ENCODE results near the gene TPD52L3. TPM values are rescaled to one million over a fixed set of nuclear protein-coding genes. Genes with fewer than 3 reads are reported as not detected.

TPD52L3 gene
- total RNA-seq, result not detected
- long read RNA-seq, result 0 reads

GRCh38 chr9:6328103-6328502 is at the start of gene TPD52L3:
Gene TPD52L3 (plus strand): TSS chr9:6328375. CDS start chr9:6328596, 221 bp downstream.
- Histone ChIP-seq H3K9me3 (no peaks in the 10 kb centered on the region), H3K36me3 (no peaks in the 10 kb centered on the region), H3K4me3 (no peak within 1 kb of the TSS), H3K27me3 (no peaks in the 10 kb centered on the region), H3K4me1 (no peaks in the 10 kb centered on the region), H3K27ac (no peak within 1 kb of the TSS)
- intact Hi-C loops (cut with DNase I), result no loop called here
- no peak for TF ChIP-seq CTCF (IDR thresholded peaks at IDR 0.05)
- ATAC-seq (no peak), DNase-seq (no peak)

- intact Hi-C loops (cut with DNase I), result loop anchor here (10.0 kb wide), 1 partner anchor 107 kb away; no protein-coding TSS in a partner anchor
- DNase-seq (no peak), ATAC-seq (no peak)
- no peak for TF ChIP-seq CTCF (IDR thresholded peaks at IDR 0.05)
- Histone ChIP-seq H3K36me3 (no peaks in the 10 kb centered on the region), H3K27me3 (no peaks in the 10 kb centered on the region), H3K9me3 (no peaks in the 10 kb centered on the region), H3K4me1 (no peaks in the 10 kb centered on the region), H3K4me3 (no peak overlapping the region), H3K27ac (no peak overlapping the region)
These were observed 26.3 kb upstream of the TPD52L3 start for GRCh38 chr9:6301858-6302257.

GRCh38 chr9:6302417-6302816 is 25.8 kb upstream of the TPD52L3 start:
- no peaks in the 10 kb centered on the region for H3K27me3 ChIP-seq
- no peak for TF ChIP-seq CTCF (IDR thresholded peaks at IDR 0.05)
- no peaks in the 10 kb centered on the region for H3K4me1 ChIP-seq
- DNase-seq (no peak), ATAC-seq (peak; percentile 43)
- no peak overlapping the region for H3K4me3 ChIP-seq
- no peaks in the 10 kb centered on the region for H3K9me3 ChIP-seq
- no peaks in the 10 kb centered on the region for H3K36me3 ChIP-seq
- no peak overlapping the region for H3K27ac ChIP-seq
- intact Hi-C loops (cut with DNase I), result loop anchor here (10.0 kb wide), 1 partner anchor 108 kb away; no protein-coding TSS in a partner anchor

GRCh38 chr9:6304232-6304631 is 23.9 kb upstream of the TPD52L3 start:
- no peak for ATAC-seq

GRCh38 chr9:6305954-6306563 is 22.1 kb upstream of the TPD52L3 start:
- intact Hi-C loops (cut with DNase I), result loop anchor here (10.0 kb wide), 1 partner anchor 111 kb away; no protein-coding TSS in a partner anchor
- no peaks in the 10 kb centered on the region for H3K9me3 ChIP-seq
- no peak for DNase-seq
- TF ChIP-seq CTCF (IDR thresholded peaks at IDR 0.05), result peak; percentile 59
- H3K27ac ChIP-seq, result no peak overlapping the region
- H3K27me3 ChIP-seq, result no peaks in the 10 kb centered on the region
- H3K4me3 ChIP-seq, result no peak overlapping the region
- no peaks in the 10 kb centered on the region for H3K4me1 ChIP-seq
- H3K36me3 ChIP-seq, result no peaks in the 10 kb centered on the region
- ATAC-seq, result peak; percentile 77

More at GRCh38 chr9:6304232-6304631, 23.9 kb upstream of the TPD52L3 start:
- H3K27ac ChIP-seq, result no peak overlapping the region
- H3K4me3 ChIP-seq, result no peak overlapping the region
- intact Hi-C loops (cut with DNase I), result loop anchor here (10.0 kb wide), 1 partner anchor 109 kb away; no protein-coding TSS in a partner anchor
- TF ChIP-seq CTCF (IDR thresholded peaks at IDR 0.05), result no peak
- no peaks in the 10 kb centered on the region for H3K9me3 ChIP-seq
- no peak for DNase-seq
- no peaks in the 10 kb centered on the region for H3K27me3 ChIP-seq
- no peaks in the 10 kb centered on the region for H3K36me3 ChIP-seq
- no peaks in the 10 kb centered on the region for H3K4me1 ChIP-seq

Measured in upper lobe of right lung (tissue), 1 donor.